ENCODE results near the gene DAB2. TPM values are rescaled to one million over a fixed set of nuclear protein-coding genes. Genes with fewer than 3 reads are reported as not detected.

DAB2 gene
- total RNA-seq, 4 donors from 2014 or later, result 30.8 to 121 (median 47.4) TPM

DNA sequence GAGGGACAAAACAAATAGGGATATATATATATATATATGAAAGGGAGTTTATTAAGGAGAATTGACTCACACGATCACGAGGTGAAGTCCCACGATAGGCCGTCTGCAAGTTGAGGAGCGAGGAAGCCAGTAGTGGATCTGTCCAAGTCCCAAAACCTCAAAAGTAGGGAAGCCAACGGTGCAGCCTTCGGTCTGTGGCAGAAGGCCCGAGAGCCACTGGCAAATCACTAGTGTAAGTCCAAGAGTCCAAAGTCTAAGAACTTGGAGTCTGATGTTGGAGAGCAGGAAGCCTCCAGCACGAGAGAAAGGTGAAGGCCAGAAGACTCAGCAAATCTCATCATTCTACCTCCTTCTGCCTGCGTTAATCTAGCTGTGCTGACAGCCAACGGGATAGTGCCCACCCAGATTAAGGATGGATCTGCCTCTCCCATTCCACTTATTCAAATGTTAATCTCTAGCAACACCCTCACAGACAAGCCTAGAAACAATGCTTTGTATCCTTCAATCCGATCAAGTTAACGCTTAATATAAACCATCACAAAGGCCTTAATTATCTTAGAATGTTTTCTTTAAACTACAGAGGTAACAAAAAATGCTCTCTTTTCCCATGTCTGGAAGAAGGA lies 23.8 kb upstream of the DAB2 start:
- no peak for TF ChIP-seq POLR2A (IDR thresholded peaks at IDR 0.05)
- TF ChIP-seq, protein P1, sequence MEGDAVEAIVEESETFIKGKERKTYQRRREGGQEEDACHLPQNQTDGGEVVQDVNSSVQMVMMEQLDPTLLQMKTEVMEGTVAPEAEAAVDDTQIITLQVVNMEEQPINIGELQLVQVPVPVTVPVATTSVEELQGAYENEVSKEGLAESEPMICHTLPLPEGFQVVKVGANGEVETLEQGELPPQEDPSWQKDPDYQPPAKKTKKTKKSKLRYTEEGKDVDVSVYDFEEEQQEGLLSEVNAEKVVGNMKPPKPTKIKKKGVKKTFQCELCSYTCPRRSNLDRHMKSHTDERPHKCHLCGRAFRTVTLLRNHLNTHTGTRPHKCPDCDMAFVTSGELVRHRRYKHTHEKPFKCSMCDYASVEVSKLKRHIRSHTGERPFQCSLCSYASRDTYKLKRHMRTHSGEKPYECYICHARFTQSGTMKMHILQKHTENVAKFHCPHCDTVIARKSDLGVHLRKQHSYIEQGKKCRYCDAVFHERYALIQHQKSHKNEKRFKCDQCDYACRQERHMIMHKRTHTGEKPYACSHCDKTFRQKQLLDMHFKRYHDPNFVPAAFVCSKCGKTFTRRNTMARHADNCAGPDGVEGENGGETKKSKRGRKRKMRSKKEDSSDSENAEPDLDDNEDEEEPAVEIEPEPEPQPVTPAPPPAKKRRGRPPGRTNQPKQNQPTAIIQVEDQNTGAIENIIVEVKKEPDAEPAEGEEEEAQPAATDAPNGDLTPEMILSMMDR (IDR thresholded peaks at IDR 0.05), result no peak
- no peak for TF ChIP-seq POLR2AphosphoS5 (IDR thresholded peaks at IDR 0.05)
- TF ChIP-seq EP300 (IDR thresholded peaks at IDR 0.05), result no peak
- no peak overlapping the region for H3K27ac ChIP-seq
- no peak for ATAC-seq
- 90 to 94% methylated on average over 3 to 10 of the region's 13 CpGs for WGBS, 2 donors (ENCODE audit: low coverage in 1 of 2)
- no peaks in the 10 kb centered on the region for H3K27me3 ChIP-seq
- H3K4me1 ChIP-seq, result peaks cover 0 to 5% (median 0%) of the 10 kb centered on the region in 3 donors
- H3K36me3 ChIP-seq, result no peaks in the 10 kb centered on the region
- no peaks in the 10 kb centered on the region for H3K9me3 ChIP-seq
- no peak overlapping the region for H3K4me3 ChIP-seq

- 90 to 94% methylated on average over 7 of the region's 12 CpGs for WGBS, 2 donors (ENCODE audit: low coverage in 1 of 2)
- peaks cover 0 to 5% (median 0%) of the 10 kb centered on the region in 3 donors for H3K4me1 ChIP-seq
- H3K36me3 ChIP-seq, result no peaks in the 10 kb centered on the region
- TF ChIP-seq EP300 (IDR thresholded peaks at IDR 0.05) (no peak), POLR2A (IDR thresholded peaks at IDR 0.05) (no peak), POLR2AphosphoS5 (IDR thresholded peaks at IDR 0.05) (no peak)
- TF ChIP-seq, protein P1 (IDR thresholded peaks at IDR 0.05), result no peak
- no peak overlapping the region for H3K4me3 ChIP-seq
- ATAC-seq, result no peak
- no peaks in the 10 kb centered on the region for H3K27me3 ChIP-seq
- H3K9me3 ChIP-seq, result no peaks in the 10 kb centered on the region
- no peak overlapping the region for H3K27ac ChIP-seq
Observed at GRCh38 chr5:39447968-39448367, 23.2 kb upstream of the DAB2 start.

GRCh38 chr5:39447059-39447458 lies 22.3 kb upstream of the DAB2 start:
- TF ChIP-seq, protein P1 (IDR thresholded peaks at IDR 0.05), result no peak
- TF ChIP-seq POLR2A (IDR thresholded peaks at IDR 0.05) (no peak), POLR2AphosphoS5 (IDR thresholded peaks at IDR 0.05) (no peak)
- Histone ChIP-seq H3K27ac (no peak overlapping the region), H3K4me1 (peaks cover 0 to 5% (median 0%) of the 10 kb centered on the region in 3 donors), H3K27me3 (no peaks in the 10 kb centered on the region), H3K4me3 (no peak overlapping the region), H3K9me3 (no peaks in the 10 kb centered on the region), H3K36me3 (no peaks in the 10 kb centered on the region)
- 74 to 85% methylated on average over 2 to 3 of the region's 3 CpGs for WGBS, 2 donors (ENCODE audit: low coverage in 1 of 2)
- ATAC-seq, result no peak

DNA sequence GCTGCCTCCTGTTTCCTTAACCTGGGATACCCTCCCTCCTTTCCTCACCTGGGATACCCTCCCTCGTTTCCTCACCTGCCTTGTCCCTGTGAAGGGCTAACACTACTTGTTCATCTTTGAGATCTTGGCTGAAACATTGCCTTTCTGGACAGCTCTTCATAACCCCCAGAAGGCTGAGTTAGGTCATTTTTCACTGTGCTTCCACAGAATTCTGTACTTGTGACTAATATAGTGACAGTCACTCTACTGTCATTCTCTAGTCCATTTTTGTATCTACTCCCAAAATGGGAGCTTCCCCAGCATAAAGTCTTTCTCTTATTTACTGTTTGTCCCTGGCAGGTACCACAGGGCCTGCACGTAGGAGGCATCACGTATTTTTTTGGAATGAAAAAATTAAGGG lies 21.5 kb upstream of the DAB2 start:
- no peak for ATAC-seq

More for the DNA sequence above, 21.5 kb upstream of the DAB2 start:
- no peak overlapping the region for H3K4me3 ChIP-seq
- 83 to 87% methylated on average over 1 to 3 of the region's 3 CpGs for WGBS, 2 donors (ENCODE audit: low coverage in 1 of 2)
- peaks cover 0 to 5% (median 0%) of the 10 kb centered on the region in 3 donors for H3K4me1 ChIP-seq
- no peaks in the 10 kb centered on the region for H3K36me3 ChIP-seq
- TF ChIP-seq POLR2A (IDR thresholded peaks at IDR 0.05), result no peak
- no peak for TF ChIP-seq POLR2AphosphoS5 (IDR thresholded peaks at IDR 0.05)
- TF ChIP-seq, protein P1 (IDR thresholded peaks at IDR 0.05), result no peak
- no peak for TF ChIP-seq EP300 (IDR thresholded peaks at IDR 0.05)
- H3K9me3 ChIP-seq, result no peaks in the 10 kb centered on the region
- no peak overlapping the region for H3K27ac ChIP-seq
- H3K27me3 ChIP-seq, result no peaks in the 10 kb centered on the region

All from gastroesophageal sphincter (tissue), 4 donors.